ENCODE results near the gene NFIA. TPM values are rescaled to one million over a fixed set of nuclear protein-coding genes. Genes with fewer than 3 reads are reported as not detected.

Gene NFIA
- total RNA-seq, 1 experiment from 2014 or later = 65.4 TPM

DNA sequence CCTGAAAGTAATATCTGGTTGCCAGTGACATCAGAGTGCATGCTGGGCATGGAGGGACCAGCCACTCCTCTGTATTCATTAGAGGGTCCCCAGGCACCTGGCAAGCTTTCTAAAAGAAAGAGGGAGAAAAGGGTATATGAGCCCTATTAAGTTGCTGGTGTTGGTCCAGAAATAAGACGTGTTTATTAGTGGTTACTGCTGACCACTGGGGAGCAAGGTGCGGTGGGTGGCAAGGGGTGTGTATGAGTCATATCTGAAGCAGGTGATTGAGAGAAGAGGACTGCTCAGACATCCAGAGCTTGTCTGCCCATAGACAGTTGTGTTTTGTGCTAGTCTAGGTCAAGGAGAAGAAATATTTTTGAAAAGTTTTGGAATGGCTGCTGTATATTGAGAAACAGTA is 344.5 kb downstream of the NFIA start:
- CTCF ChIA-PET = no interaction called here
- no peaks in the 10 kb centered on the region for H3K27me3 ChIP-seq (replicated peaks; ENCODE audit: insufficient read depth, low read depth, low read length, poor library complexity)
- H3K9me3 ChIP-seq (ENCODE audit: low read depth, low read length, poor library complexity, severe bottlenecking) = no peaks in the 10 kb centered on the region
- TF ChIP-seq EZH2 (IDR thresholded peaks at IDR 0.05; ENCODE audit: borderline replicate concordance, low read depth, low read length, poor library complexity, severe bottlenecking) = no peak
- TF ChIP-seq, protein P1, sequence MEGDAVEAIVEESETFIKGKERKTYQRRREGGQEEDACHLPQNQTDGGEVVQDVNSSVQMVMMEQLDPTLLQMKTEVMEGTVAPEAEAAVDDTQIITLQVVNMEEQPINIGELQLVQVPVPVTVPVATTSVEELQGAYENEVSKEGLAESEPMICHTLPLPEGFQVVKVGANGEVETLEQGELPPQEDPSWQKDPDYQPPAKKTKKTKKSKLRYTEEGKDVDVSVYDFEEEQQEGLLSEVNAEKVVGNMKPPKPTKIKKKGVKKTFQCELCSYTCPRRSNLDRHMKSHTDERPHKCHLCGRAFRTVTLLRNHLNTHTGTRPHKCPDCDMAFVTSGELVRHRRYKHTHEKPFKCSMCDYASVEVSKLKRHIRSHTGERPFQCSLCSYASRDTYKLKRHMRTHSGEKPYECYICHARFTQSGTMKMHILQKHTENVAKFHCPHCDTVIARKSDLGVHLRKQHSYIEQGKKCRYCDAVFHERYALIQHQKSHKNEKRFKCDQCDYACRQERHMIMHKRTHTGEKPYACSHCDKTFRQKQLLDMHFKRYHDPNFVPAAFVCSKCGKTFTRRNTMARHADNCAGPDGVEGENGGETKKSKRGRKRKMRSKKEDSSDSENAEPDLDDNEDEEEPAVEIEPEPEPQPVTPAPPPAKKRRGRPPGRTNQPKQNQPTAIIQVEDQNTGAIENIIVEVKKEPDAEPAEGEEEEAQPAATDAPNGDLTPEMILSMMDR (conservative IDR thresholded peaks at IDR 0.05; ENCODE audit: low read depth, low read length) = no peak
- no TSS peak for BruUV-seq (replicated peaks)
- H3K27ac ChIP-seq (ENCODE audit: low read depth, low read length, poor library complexity, severe bottlenecking) = no peak overlapping the region
- intact Hi-C loops (cut with micrococcal nuclease; ENCODE audit: unreplicated experiment) = no loop called here
- H3K4me1 ChIP-seq (ENCODE audit: insufficient read depth, low read length, poor library complexity, severe bottlenecking) = peaks cover 2% of the 10 kb centered on the region
- H3K36me3 ChIP-seq (ENCODE audit: insufficient read depth, low read length, poor library complexity, severe bottlenecking) = no peaks in the 10 kb centered on the region
- POLR2A ChIA-PET (ENCODE audit: low non-redundant PET) = no interaction called here
- DNase-seq (ENCODE audit: low spot score) = no peak
- H3K4me3 ChIP-seq (ENCODE audit: low read depth, low read length, poor library complexity, severe bottlenecking) = no peak overlapping the region

GRCh38 chr1:61427510-61427909 is 345.1 kb downstream of the NFIA start:
- H3K27ac ChIP-seq (ENCODE audit: low read depth, low read length, poor library complexity, severe bottlenecking) = no peak overlapping the region
- no TSS peak for BruUV-seq (replicated peaks)
- no peak for DNase-seq (ENCODE audit: low spot score)
- intact Hi-C loops (cut with micrococcal nuclease; ENCODE audit: unreplicated experiment) = no loop called here
- H3K36me3 ChIP-seq (ENCODE audit: insufficient read depth, low read length, poor library complexity, severe bottlenecking) = no peaks in the 10 kb centered on the region
- H3K9me3 ChIP-seq (ENCODE audit: low read depth, low read length, poor library complexity, severe bottlenecking) = no peaks in the 10 kb centered on the region
- no peaks in the 10 kb centered on the region for H3K27me3 ChIP-seq (replicated peaks; ENCODE audit: insufficient read depth, low read depth, low read length, poor library complexity)
- TF ChIP-seq, protein P1 (conservative IDR thresholded peaks at IDR 0.05; ENCODE audit: low read depth, low read length) = no peak
- TF ChIP-seq EZH2 (IDR thresholded peaks at IDR 0.05; ENCODE audit: borderline replicate concordance, low read depth, low read length, poor library complexity, severe bottlenecking) = no peak
- no peak overlapping the region for H3K4me3 ChIP-seq (ENCODE audit: low read depth, low read length, poor library complexity, severe bottlenecking)
- H3K4me1 ChIP-seq (ENCODE audit: insufficient read depth, low read length, poor library complexity, severe bottlenecking) = peaks cover 2% of the 10 kb centered on the region
- POLR2A ChIA-PET (ENCODE audit: low non-redundant PET) = no interaction called here
- CTCF ChIA-PET = no interaction called here

- POLR2A ChIA-PET (ENCODE audit: low non-redundant PET) = no interaction called here
- Histone ChIP-seq H3K9me3 (ENCODE audit: low read depth, low read length, poor library complexity, severe bottlenecking) (no peaks in the 10 kb centered on the region), H3K36me3 (ENCODE audit: insufficient read depth, low read length, poor library complexity, severe bottlenecking) (no peaks in the 10 kb centered on the region), H3K4me1 (ENCODE audit: insufficient read depth, low read length, poor library complexity, severe bottlenecking) (peaks cover 2% of the 10 kb centered on the region), H3K27ac (ENCODE audit: low read depth, low read length, poor library complexity, severe bottlenecking) (no peak overlapping the region), H3K27me3 (replicated peaks; ENCODE audit: insufficient read depth, low read depth, low read length, poor library complexity) (no peaks in the 10 kb centered on the region), H3K4me3 (ENCODE audit: low read depth, low read length, poor library complexity, severe bottlenecking) (no peak overlapping the region)
- no TSS peak for BruUV-seq (replicated peaks)
- CTCF ChIA-PET = no interaction called here
- TF ChIP-seq, protein P1 (conservative IDR thresholded peaks at IDR 0.05; ENCODE audit: low read depth, low read length) = no peak
- no peak for TF ChIP-seq EZH2 (IDR thresholded peaks at IDR 0.05; ENCODE audit: borderline replicate concordance, low read depth, low read length, poor library complexity, severe bottlenecking)
- no peak for DNase-seq (ENCODE audit: low spot score)
- intact Hi-C loops (cut with micrococcal nuclease; ENCODE audit: unreplicated experiment) = no loop called here
Measured at GRCh38 chr1:61428146-61428545, 345.8 kb downstream of the NFIA start.
